Stimulated activated CD8-positive, alpha-beta memory T cell treated with anti-CD3 and anti-CD28 coated beads, Interleukin-12 subunit alpha, Interleukin-12 subunit beta, amount 100 ng/mL, for 1 hour (primary cell): Measurements from ENCODE around the gene KRTAP10-12.

Experiments used
- DNase-seq: peaks from one replicate; pipeline ENCODE4 v3.0.0-alpha.2; 2020; ENCODE audit warnings: low read depth

KRTAP10-12 gene

DNA sequence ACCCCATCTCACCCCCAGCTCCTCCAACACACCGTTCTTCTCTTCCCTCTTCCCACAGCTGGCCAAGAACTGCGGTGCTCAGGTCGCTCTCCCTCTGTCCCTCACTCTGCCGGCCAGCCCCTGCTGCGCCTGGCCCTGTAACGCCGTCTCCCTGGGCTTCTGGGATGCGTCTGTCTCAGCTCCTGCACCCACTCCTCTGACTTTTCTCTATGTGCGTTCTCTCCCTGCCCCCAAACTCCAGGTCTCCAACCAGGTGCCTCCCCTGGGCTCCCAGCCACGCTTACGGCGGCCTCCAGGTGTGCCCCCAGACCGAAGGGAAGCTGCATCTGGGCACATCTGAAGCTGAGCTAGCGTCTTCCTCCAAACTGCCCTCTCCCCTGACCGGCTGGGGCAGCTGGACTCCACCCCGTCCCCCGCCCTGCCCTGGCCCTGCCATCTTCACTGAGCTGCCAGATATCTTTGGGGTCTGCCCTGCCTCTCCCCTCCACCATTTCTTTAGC, 2.6 kb downstream of the KRTAP10-12 start:
- no peak for DNase-seq

- DNase-seq: no peak
Measured at GRCh38 chr21:44700101-44701022, 3.4 kb downstream of the KRTAP10-12 start.

GRCh38 chr21:44701023-44701400, 4.0 kb downstream of the KRTAP10-12 start:
- DNase-seq: no peak

DNA sequence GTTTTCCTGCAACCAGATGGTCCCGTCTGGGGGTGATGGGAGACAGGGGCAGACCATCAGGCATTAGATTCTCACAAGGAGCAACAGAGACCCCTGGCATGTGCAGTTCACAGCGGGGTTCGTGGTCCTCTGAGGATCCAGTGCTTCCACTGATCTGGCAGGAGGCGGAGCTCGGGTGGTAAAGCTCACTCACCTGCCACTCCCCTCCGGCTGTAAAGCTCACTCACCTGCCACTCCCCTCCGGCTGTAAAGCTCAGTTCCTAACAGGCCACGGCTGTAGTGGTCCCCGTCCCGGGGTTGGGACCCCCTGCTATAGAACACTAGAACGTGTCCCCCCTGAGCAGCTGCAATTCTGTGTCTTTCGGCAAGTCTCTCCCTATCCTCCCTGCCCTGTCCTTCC, 4.6 kb downstream of the KRTAP10-12 start:
- DNase-seq: no peak

GRCh38 chr21:44702111-44702972, 5.4 kb downstream of the KRTAP10-12 start:
- DNase-seq: no peak

- no peak for DNase-seq
Measured at GRCh38 chr21:44702973-44703730, 6.2 kb downstream of the KRTAP10-12 start.

DNA sequence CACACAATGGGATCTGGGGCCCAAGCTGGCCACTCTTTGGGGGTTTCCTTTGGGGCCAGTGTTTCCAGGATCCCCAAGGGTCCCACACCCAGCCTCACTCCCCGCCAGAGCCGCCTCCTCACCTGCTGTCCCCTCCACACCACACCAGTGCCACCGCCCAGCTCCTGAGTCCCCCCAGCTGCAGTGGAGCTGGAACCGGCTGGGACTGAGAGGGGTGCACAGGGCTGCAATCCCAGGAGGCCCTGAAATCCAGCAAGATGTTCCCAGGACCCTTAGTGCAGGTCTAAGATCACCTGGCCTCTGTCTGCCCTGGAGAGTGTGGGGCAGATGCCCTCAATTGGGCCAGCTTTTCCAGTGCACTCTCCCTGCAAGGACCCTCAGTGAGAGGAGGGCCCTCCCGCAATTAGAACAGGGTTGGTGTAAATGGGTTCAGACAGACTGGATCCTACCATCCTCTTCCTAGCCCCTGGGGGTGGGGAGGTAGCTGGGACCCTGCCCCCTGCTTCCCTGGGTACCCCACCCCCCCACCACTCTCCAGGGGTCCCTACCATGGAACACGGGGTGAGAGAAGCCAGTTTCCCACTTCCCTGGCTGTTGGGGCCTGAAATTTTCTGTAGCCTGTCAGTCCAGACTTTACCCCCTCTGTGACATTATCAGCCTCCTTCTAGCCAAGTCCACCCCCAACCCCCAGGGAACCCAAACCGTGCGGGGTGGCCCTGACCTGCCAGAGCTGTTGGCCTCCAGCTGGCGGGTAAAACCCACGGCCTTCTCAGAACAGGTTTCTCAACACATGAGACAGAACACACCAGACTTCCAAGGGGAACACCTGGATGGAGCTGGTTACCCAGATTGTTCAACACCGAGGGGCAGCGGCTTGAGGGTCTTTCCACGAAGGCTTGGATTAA, 7.0 kb downstream of the KRTAP10-12 start:
- no peak for DNase-seq

GRCh38 chr21:44704636-44705001, 7.6 kb downstream of the KRTAP10-12 start:
- no peak for DNase-seq

DNA sequence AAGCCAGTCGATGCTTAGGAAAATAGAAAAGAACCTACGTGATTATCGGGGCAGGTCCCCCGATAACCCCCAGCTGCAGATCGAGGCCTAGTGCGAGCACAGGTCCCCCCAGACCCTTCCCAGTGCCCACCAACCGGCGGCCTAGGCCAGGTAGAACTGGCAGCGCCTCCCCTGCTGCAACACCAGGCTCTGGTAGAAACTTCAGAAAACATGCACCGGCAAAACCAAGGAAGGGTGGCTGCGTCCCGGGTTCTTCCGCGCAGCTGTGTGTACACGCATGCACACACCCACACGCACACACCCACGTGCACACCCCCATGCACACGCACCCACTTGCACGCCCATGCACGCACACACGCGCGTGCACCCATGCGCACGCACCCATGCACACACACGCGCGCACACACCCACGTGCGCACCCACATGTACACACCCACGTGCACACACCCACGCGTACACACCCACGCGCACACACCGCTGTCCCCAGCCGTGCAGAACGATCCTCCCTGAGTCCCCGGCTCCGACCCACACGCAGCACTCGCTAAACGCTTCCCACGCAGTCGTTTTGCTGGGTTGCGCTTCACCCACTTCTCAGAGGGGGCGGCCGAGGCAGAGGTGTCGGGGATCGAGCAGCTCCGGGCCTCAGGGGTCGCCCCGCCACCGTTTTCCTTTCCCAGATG, 9.2 kb downstream of the KRTAP10-12 start:
- no peak for DNase-seq

- no peak for DNase-seq
Measured at GRCh38 chr21:44706706-44707581, 10.0 kb downstream of the KRTAP10-12 start.

DNA sequence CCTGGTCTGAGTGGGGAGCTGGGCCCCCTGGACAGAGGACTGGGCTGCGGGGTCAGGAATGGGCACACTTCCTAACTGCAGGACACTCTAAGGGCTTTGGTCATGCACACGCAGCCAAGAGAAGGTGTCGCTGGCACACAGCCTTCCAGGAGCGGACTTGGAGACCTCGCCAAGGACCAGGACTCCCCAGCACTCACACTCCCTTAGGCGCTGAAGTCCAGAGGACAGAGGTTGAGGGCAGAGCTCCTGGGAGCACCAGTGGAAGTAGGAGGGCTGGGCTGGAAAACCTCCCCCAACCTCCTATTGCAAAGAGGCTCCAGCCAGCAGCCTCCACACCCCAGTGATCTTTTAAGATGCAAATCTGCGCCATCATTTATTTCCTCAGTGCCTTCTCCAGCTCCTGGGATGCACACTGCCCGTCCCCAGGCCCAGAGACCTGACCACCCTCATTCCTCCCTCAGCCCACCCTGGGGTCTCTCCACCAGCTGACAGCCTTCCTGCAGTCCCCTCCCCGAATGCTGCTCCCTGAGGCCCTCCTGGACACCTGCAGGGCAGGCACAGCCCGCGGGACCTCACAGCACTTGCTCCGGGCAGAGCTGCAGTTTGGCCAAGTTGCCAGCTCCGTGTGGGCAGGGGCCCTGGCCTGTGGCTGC, 11.4 kb downstream of the KRTAP10-12 start:
- no peak for DNase-seq

DNA sequence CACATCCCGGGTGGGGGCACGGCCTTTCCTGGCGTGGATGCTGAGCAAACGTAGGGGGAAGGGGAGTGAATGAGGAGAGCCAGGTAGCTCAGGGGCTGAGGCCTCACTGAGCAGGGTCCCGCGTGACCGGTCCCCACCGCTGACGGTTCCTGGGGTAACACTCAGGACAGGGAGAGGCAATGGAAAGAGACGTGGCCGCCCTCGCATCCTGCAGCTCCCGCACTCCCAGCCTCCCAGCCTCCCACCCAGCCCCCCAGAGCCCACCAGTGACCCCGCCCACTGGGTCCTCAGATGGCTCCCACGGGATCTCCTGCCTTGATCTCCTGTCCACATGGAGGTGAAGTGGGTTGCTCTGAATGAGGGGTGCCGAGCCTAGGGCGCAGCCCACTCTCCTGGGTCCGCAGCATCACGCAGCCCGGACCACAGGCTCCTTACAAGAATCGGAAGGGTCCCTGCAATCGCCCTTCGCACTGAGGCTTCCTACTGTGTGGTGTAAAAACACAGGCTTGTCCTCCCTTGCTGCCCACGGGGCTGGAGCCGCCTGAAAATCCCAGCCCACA, 12.0 kb downstream of the KRTAP10-12 start:
- no peak for DNase-seq

- no peak for DNase-seq
Measured at GRCh38 chr21:44709426-44710293, 12.7 kb downstream of the KRTAP10-12 start.

- DNase-seq: no peak
Measured at GRCh38 chr21:44710294-44710665, 13.3 kb downstream of the KRTAP10-12 start.

DNA sequence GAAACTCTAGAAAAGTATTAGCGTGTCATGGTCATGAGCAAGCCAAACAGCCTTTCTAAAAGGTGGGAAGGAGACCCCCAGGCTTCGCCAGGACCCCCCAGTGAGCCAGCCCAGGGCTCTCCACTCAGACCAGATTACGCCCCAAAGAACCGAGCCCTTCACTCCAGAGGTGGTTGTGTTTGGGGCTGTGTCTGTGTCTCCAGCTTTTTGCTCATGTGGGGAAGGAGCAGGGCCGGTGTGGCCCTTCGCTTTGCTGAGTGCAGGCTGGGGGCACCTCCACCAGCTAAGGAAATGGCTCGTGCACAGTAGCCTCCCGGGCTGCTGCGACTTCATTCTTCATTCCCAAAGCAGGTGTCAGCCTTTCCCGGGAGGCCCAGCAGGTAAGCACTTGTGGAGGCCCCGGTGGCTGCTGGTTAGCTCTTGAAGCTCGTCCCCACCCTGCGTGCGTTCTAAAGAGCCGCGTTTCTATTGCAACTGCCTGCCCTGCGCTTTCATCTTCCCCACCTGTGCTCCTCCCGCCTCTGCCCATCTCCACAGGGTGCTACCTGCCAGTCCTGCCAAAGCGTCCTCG, 13.9 kb downstream of the KRTAP10-12 start:
- DNase-seq: no peak

DNA sequence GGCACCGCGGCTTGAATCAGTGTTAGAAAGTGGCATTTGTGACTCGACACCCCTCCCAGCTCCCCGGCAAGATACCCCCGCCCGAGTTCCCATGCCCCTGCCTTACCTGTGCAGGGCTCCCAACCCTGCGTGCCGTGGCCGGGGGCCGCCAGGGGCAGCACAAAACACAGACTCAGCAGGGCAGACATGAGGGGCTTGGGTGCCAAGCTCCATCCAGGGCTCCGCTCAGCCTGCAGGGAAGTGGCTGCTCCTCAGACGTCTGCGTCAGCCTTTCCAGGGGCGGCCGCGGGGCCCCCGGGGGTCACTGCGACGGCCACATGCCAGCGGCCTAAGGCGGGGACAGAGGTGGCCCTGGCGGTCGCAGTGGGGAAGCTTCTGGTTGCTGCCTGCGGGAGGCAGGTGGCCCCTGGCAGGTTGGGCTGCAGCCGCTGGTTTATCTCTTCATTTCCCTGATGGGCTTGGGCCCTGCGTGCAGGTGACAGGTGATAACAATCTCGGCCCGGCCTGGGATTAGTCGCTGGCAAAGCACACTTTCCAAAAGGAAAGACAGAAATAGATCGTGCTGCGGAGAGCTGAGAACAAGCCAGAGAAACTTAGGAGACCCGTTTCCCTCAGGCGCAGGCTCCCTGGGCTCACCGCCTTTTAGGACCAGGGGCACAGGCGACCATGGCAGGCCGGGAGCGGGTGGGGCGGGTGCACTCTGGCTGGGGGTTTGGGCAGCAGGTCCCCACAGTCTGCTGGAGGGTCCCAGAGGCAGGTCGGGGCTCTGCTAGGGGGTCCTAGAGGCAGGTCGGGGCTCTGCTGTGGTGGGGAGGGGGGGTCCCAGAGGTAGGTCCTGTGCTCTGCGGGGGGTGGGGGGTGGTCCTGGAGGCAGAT, 14.6 kb downstream of the KRTAP10-12 start, which contains the start of gene TSPEAR:
Gene TSPEAR (minus strand): TSS at position 246 of the 876 bp plus-strand sequence. CDS start 58 bp downstream, at position 188.
- DNase-seq: no peak
